ENCODE results near the gene KLHL4.
"Not testable (repeated sequence)": the region's sequence is repeated elsewhere in the genome, so short reads cannot be mapped to it uniquely, and the experiment has no call there.

The KLHL4 gene

DNA sequence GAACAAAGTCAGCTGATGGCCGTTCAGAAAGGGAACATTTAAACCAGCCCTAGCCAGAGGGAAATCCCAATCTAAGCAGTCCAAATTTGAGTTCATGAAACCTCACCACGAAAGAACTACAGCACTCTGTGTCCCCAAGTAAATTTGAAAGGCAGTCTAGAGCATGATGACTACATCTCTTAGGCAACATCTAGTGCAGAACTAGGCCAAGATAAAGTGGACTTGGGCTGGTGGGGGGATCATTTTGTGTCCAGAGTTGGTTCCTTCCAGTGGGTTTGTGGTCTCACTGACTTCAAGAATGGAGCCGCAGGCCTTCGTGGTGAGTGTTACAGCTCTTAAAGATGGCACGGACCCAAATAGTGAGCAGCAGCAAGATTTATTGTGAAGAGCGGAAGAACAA is 64.9 kb downstream of the KLHL4 start:
- H3K4me3 Mint-ChIP-seq = no peak overlapping the region
- no peaks in the 10 kb centered on the region for H3K36me3 Mint-ChIP-seq (ENCODE audit: low read depth)
- H3K27ac Mint-ChIP-seq = no peak overlapping the region
- H3K27me3 Mint-ChIP-seq (ENCODE audit: low read depth) = no peaks in the 10 kb centered on the region
- no peaks in the 10 kb centered on the region for H3K9me3 Mint-ChIP-seq
- H3K4me1 Mint-ChIP-seq (ENCODE audit: low read depth) = no peaks in the 10 kb centered on the region

GRCh38 chrX:87583679-87584078 is 66.1 kb downstream of the KLHL4 start:
- Mint-ChIP-seq H3K4me1 (ENCODE audit: low read depth) (no peaks in the 10 kb centered on the region), H3K36me3 (ENCODE audit: low read depth) (no peaks in the 10 kb centered on the region), H3K27me3 (ENCODE audit: low read depth) (no peaks in the 10 kb centered on the region), H3K4me3 (no peak overlapping the region), H3K9me3 (peaks cover 3% of the 10 kb centered on the region), H3K27ac (no peak overlapping the region)

DNA sequence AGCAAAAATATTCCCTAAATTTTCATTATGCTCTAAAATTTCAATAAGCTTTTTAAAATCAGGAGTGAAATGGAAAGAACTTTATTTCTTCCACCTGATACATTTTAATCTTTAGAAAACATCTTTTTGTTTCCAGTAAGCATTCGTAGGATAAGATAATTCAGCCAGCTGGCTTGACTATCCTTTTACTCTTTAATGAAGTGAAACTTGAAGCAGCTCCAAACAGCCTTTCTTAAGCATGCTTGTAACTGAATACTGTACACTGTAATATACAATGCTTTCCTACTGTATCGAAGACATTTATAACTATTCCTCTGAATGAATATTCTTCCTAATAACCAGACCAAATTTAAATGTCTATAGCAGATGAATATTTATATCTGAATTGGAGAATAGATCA is 98.8 kb downstream of the KLHL4 start:
- Mint-ChIP-seq H3K27me3 (ENCODE audit: low read depth) (no peaks in the 10 kb centered on the region), H3K4me3 (no peak overlapping the region), H3K9me3 (no peaks in the 10 kb centered on the region), H3K27ac (no peak overlapping the region), H3K4me1 (ENCODE audit: low read depth) (no peaks in the 10 kb centered on the region), H3K36me3 (ENCODE audit: low read depth) (no peaks in the 10 kb centered on the region)

GRCh38 chrX:87621697-87622096 is 104.1 kb downstream of the KLHL4 start:
- no peak overlapping the region for H3K27ac Mint-ChIP-seq
- no peaks in the 10 kb centered on the region for H3K36me3 Mint-ChIP-seq (ENCODE audit: low read depth)
- no peaks in the 10 kb centered on the region for H3K4me1 Mint-ChIP-seq (ENCODE audit: low read depth)
- no peaks in the 10 kb centered on the region for H3K27me3 Mint-ChIP-seq (ENCODE audit: low read depth)
- H3K4me3 Mint-ChIP-seq = no peak overlapping the region
- H3K9me3 Mint-ChIP-seq = no peaks in the 10 kb centered on the region

DNA sequence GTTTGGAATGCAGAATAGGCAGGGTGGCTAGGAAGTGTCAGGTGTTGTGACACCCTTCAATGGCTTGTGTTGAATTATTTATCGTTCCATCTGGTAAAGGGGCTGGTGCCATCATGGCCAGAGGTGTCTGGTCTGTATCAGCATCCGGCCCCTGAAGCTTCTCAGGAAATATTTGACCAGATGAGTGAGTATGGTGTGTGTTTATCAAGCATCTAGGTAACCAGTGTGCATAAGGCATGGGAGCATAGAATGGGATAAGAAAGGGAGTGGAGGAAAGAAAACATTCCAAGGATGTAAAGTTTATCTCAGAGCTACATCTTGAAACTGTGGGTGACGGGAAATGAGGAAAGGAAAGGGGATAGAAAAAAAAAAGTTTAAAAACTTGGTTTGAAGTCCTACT is 109.4 kb downstream of the KLHL4 start:
- Mint-ChIP-seq H3K4me3 (no peak overlapping the region), H3K27me3 (ENCODE audit: low read depth) (no peaks in the 10 kb centered on the region), H3K4me1 (ENCODE audit: low read depth) (no peaks in the 10 kb centered on the region), H3K9me3 (no peaks in the 10 kb centered on the region), H3K27ac (no peak overlapping the region), H3K36me3 (ENCODE audit: low read depth) (no peaks in the 10 kb centered on the region)

- Mint-ChIP-seq H3K27ac (no peak overlapping the region), H3K27me3 (ENCODE audit: low read depth) (no peaks in the 10 kb centered on the region), H3K4me3 (no peak overlapping the region), H3K9me3 (peaks cover 3% of the 10 kb centered on the region), H3K36me3 (ENCODE audit: low read depth) (no peaks in the 10 kb centered on the region), H3K4me1 (ENCODE audit: low read depth) (no peaks in the 10 kb centered on the region)
Observed at GRCh38 chrX:87634361-87634760, 116.8 kb downstream of the KLHL4 start.

DNA sequence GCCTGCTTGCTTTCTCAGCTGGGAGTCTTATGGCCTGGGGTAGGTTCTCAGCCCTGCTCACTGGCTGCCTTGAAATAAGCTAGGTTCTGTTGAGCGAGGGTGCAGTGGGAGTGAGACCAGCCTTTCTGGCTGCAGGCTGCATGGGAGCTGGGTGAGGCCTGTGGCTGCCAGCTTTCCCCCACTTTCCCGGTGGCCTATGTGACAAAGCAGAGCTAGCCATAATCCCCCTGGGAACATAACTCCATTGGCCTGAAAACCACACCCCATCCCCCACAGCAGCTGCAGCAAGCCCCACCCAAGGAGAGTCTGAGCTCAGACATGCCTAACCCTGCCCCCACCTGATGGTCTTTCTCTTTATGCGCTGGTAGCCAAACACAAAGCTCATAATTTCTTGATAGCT is 118.9 kb downstream of the KLHL4 start:
- Mint-ChIP-seq H3K27ac (no peak overlapping the region), H3K9me3 (peaks cover 3% of the 10 kb centered on the region), H3K4me1 (ENCODE audit: low read depth) (no peaks in the 10 kb centered on the region), H3K36me3 (ENCODE audit: low read depth) (no peaks in the 10 kb centered on the region), H3K27me3 (ENCODE audit: low read depth) (no peaks in the 10 kb centered on the region), H3K4me3 (no peak overlapping the region)

GRCh38 chrX:87641439-87641838 is 123.8 kb downstream of the KLHL4 start:
- H3K27me3 Mint-ChIP-seq (ENCODE audit: low read depth); H3K4me1 Mint-ChIP-seq (ENCODE audit: low read depth); H3K36me3 Mint-ChIP-seq (ENCODE audit: low read depth); H3K9me3 Mint-ChIP-seq; H3K27ac Mint-ChIP-seq; H3K4me3 Mint-ChIP-seq: not testable (repeated sequence)

DNA sequence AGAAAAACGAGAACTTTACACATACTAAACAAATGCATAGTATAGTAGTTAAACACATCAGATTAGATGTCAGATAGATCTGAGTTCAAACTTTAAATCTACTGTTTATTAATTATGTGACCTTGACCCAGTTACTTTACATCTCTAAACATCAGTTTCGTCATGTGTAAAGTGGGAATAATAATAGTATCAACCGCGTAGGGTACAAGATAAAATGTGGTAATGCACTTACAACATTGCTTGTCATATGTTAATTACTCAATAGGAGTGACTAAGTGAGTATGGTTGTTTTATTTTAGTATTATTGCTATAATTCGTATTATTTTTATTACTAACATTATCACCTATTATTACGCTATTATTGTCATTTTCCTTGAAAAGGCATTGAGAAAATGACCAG is 144.2 kb downstream of the KLHL4 start:
- H3K27ac Mint-ChIP-seq = no peak overlapping the region
- no peaks in the 10 kb centered on the region for H3K9me3 Mint-ChIP-seq
- no peaks in the 10 kb centered on the region for H3K27me3 Mint-ChIP-seq (ENCODE audit: low read depth)
- H3K4me3 Mint-ChIP-seq = no peak overlapping the region
- H3K4me1 Mint-ChIP-seq (ENCODE audit: low read depth) = no peaks in the 10 kb centered on the region
- H3K36me3 Mint-ChIP-seq (ENCODE audit: low read depth) = no peaks in the 10 kb centered on the region

DNA sequence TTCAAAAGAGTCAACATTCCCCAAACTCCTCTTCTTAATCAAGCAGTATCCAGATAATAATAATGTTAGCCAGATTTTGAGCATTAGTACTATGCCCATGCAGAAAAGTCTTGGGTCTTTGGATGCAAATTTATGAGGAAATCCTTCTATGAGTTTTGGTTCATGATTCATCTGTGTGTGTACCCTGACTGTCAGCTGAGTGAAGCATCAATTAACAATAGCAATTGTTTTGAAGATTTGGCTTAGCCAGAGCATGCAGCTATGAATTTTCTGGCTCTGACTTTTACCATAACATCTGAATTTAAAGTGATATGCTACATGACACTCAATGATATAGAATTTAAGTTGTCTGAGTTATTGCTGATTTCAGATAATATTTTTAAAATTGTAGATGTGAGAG is 145.8 kb downstream of the KLHL4 start:
- H3K27ac Mint-ChIP-seq = no peak overlapping the region
- no peak overlapping the region for H3K4me3 Mint-ChIP-seq
- no peaks in the 10 kb centered on the region for H3K36me3 Mint-ChIP-seq (ENCODE audit: low read depth)

GRCh38 chrX:87664381-87664780 is 146.8 kb downstream of the KLHL4 start:
- H3K9me3 Mint-ChIP-seq = no peaks in the 10 kb centered on the region
- H3K4me1 Mint-ChIP-seq (ENCODE audit: low read depth) = no peaks in the 10 kb centered on the region
- H3K27me3 Mint-ChIP-seq (ENCODE audit: low read depth) = no peaks in the 10 kb centered on the region
- H3K36me3 Mint-ChIP-seq (ENCODE audit: low read depth) = no peaks in the 10 kb centered on the region
- no peak overlapping the region for H3K27ac Mint-ChIP-seq
- H3K4me3 Mint-ChIP-seq = no peak overlapping the region

More for the DNA sequence above, 145.8 kb downstream of the KLHL4 start:
- no peaks in the 10 kb centered on the region for H3K9me3 Mint-ChIP-seq
- no peaks in the 10 kb centered on the region for H3K4me1 Mint-ChIP-seq (ENCODE audit: low read depth)
- H3K27me3 Mint-ChIP-seq (ENCODE audit: low read depth) = no peaks in the 10 kb centered on the region

- no peak overlapping the region for H3K4me3 Mint-ChIP-seq
- no peaks in the 10 kb centered on the region for H3K4me1 Mint-ChIP-seq (ENCODE audit: low read depth)
- no peaks in the 10 kb centered on the region for H3K9me3 Mint-ChIP-seq
- no peaks in the 10 kb centered on the region for H3K36me3 Mint-ChIP-seq (ENCODE audit: low read depth)
- no peaks in the 10 kb centered on the region for H3K27me3 Mint-ChIP-seq (ENCODE audit: low read depth)
- H3K27ac Mint-ChIP-seq = no peak overlapping the region
Observed at GRCh38 chrX:87679849-87680248, 162.2 kb downstream of the KLHL4 start.

- Mint-ChIP-seq H3K36me3 (ENCODE audit: low read depth) (no peaks in the 10 kb centered on the region), H3K4me3 (no peak overlapping the region), H3K27ac (no peak overlapping the region), H3K27me3 (ENCODE audit: low read depth) (no peaks in the 10 kb centered on the region), H3K9me3 (peaks cover 3% of the 10 kb centered on the region), H3K4me1 (ENCODE audit: low read depth) (no peaks in the 10 kb centered on the region)
Observed at GRCh38 chrX:87687703-87688102, 170.1 kb downstream of the KLHL4 start.

- H3K9me3 Mint-ChIP-seq; H3K36me3 Mint-ChIP-seq (ENCODE audit: low read depth); H3K27ac Mint-ChIP-seq: not testable (repeated sequence)
Observed at GRCh38 chrX:87688113-87688748, 170.6 kb downstream of the KLHL4 start.

GRCh38 chrX:87689218-87689617 is 171.6 kb downstream of the KLHL4 start:
- H3K36me3 Mint-ChIP-seq (ENCODE audit: low read depth); H3K27ac Mint-ChIP-seq; H3K9me3 Mint-ChIP-seq: not testable (repeated sequence)

More at GRCh38 chrX:87688113-87688748, 170.6 kb downstream of the KLHL4 start:
- not testable (repeated sequence) for H3K27me3 Mint-ChIP-seq (ENCODE audit: low read depth); H3K4me3 Mint-ChIP-seq; H3K4me1 Mint-ChIP-seq (ENCODE audit: low read depth)

GRCh38 chrX:87693204-87693603 is 175.6 kb downstream of the KLHL4 start:
- H3K4me3 Mint-ChIP-seq = no peak overlapping the region
- no peaks in the 10 kb centered on the region for H3K4me1 Mint-ChIP-seq (ENCODE audit: low read depth)
- H3K27me3 Mint-ChIP-seq (ENCODE audit: low read depth) = no peaks in the 10 kb centered on the region
- peaks cover 3% of the 10 kb centered on the region for H3K9me3 Mint-ChIP-seq
- no peak overlapping the region for H3K27ac Mint-ChIP-seq
- H3K36me3 Mint-ChIP-seq (ENCODE audit: low read depth) = no peaks in the 10 kb centered on the region

More at GRCh38 chrX:87689218-87689617, 171.6 kb downstream of the KLHL4 start:
- not testable (repeated sequence) for H3K4me3 Mint-ChIP-seq; H3K4me1 Mint-ChIP-seq (ENCODE audit: low read depth); H3K27me3 Mint-ChIP-seq (ENCODE audit: low read depth)
